Measurements from ENCODE around the gene LENG9.
"Not testable (repeated sequence)": the region's sequence is repeated elsewhere in the genome, so short reads cannot be mapped to it uniquely, and the experiment has no call there.

The LENG9 gene

GRCh38 chr19:54457773-54458647 is 5.6 kb downstream of the LENG9 start:
- no peak for DNase-seq

- DNase-seq = no peak
Measured at GRCh38 chr19:54456423-54457373, 6.9 kb downstream of the LENG9 start.

GRCh38 chr19:54455786-54456422 is 7.7 kb downstream of the LENG9 start:
- DNase-seq = no peak

DNA sequence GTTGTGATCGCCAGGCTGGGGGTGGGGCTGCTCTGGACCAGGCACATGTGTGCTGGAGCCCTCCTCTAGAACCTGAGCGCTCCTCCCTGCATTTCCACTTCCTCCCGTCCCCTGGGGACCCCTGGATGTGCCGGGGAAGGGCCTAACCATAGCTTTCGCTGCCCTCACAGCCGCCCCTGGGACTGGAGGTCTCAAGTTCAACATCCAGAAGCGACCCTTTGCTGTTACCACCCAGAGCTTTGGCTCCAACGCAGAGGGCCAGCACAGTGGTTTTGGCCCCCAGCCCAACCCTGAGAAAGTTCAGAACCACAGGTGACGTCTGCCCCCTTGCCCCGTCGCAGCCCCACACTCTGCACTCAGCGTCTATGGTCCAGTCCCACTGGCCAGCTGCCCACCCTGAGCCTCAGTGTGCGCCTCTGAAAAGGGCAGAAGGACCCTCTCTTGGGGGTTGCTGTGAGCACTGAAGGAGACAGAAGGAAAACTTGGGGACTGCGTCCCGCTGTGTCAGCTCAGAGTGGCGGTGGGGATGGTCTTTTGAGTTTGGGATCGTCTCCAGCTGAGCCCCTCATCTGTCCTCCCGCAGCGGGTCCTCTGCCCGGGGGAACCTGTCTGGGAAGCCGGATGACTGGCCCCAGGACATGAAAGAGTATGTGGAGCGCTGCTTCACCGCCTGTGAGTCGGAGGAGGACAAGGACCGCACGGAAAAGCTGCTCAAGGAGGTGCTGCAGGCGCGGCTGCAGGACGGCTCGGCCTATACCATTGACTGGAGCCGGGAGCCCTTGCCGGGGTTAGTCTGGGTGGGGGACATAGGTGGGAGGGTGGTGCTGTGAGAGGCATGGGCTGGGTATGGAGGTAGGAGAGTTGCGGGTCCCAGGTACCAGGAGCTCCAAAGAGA is 8.6 kb downstream of the LENG9 start:
- DNase-seq = no peak

GRCh38 chr19:54453921-54454780 is 9.4 kb downstream of the LENG9 start:
- DNase-seq = no peak

GRCh38 chr19:54452626-54453025 is 11.0 kb downstream of the LENG9 start:
- no peak for DNase-seq

DNA sequence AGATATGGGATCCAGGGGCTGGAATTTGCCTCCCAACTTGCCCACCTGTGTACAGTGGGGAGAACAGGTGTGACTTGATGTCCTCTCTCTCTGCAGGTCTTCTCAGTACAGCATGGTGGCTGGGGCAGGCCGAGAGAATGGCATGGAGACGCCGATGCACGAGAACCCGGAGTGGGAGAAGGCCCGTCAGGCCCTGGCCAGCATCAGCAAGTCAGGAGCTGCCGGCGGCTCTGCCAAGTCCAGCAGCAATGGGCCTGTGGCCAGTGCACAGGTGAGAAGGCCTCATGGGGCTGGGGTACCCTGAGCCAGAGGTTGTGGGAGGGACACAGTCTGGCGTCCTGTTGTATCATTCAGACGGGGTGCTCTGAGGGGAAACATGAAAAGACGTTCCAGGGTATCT is 11.6 kb downstream of the LENG9 start:
- no peak for DNase-seq

DNA sequence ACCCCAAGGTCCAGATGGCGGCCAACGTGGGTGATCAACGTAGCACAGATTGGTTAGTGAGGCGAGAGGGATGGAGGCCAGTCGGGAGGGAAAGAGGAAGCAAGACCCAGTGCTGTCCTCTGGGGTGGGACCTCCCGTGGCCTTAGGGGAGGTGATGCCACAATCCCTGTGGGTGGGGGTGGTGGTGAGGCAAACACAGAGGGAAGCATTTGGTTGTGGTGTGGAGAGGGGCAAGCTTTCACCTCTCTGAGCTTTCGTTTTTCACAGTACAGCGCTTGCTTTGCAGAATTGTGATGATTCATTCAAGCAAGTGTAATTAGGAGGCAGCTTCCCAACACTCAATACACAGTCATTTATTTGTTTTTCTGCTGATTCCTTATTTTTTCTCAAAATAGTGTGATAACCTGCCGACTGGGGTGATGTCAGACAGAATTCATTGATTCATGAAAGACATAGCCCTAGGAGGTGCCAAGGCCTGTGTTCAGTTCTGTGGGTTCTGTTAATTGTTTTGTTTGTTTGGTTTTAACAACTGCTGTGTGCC is 12.2 kb downstream of the LENG9 start:
- no peak for DNase-seq

DNA sequence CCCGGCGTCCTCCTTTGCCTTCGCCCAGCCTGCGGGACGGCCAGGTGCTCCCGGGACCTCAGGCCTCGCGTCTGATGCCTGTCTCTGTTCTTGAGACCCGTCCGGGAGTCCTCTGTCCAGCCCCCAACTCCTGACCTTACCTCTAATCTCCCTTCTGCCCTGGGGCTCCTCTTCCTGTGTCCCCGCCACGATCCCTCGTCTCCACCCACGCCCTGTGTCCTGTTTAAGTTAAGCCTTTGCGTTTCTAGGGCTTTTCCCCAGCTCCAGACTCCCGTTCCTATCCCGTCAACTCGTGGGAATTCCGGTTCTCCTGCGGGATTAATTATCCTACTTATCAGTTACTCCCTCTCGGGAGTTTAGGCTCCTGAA is 13.9 kb downstream of the LENG9 start:
- DNase-seq = no peak

DNA sequence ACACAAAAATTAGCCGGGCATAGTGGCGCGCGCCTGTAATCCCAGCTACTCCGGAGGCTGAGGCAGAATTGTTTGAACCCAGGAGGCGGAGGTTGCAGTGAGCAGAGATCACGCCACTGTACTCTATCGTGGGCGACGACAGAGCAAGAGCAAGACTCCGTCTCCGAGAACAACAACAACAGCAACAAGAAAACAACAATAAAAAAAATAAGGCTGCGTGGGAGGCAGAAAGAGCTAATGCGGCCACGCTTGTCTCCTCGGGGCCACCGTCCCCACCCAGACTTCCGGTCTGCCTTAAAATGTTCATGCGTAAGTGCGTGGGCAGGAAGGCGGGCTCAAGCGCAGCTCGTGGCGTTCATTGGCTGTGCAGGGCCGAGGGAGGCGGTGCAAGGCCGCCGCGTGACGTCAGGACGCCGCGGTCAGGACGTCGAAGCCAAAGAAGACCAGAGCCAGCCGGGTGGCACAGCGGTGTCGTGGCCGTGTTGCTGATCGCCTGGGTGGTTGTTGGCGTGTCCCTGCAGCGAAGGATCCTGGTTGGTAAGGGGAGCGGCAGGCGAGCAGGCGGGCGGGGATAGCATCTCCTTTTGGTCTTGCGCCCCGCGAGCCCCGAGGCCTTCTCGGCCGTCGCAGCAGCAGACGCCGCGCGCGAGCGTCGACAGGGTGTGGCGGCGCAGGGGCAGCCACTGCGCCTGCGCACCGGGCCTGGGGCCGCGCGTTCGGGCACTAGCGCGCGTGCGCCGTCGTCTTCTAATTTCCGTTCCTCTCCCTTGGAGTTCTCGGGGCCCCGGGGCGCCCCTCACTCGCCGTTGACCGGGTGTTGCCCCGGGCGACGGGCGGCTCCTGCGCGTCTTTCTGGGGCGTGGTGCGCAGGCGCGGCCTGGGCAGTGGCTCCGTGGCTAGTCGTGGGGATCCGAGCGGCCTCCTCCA is 14.5 kb downstream of the LENG9 start, which contains the start of gene LENG8:
LENG8 (plus strand) TSS at position 426 of the 927 bp plus-strand sequence. CDS start 2,146 bp downstream, outside the sequence.
- DNase-seq = peak; percentile 69

- DNase-seq = no peak
Measured at GRCh38 chr19:54448040-54448773, 15.4 kb downstream of the LENG9 start.

DNA sequence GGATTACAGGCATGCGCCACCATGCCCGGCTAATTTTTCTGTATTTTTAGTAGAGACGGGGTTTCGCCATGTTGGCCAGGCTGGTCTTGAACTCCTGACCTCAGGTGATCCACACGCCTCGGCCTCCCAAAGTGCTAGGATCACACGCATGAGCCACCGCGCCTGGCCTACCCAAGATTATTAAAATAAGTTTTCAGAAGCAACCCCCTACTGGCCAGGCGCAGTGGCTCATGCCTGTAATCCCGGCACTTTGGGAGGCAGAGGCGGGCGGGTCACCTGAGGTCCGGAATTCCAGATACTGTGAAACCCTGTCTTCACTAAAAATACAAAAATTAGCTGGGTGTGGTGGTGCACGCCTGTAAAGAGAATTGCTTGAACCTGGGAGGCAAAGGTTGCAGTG is 17.2 kb downstream of the LENG9 start:
- DNase-seq = not testable (repeated sequence)

DNA sequence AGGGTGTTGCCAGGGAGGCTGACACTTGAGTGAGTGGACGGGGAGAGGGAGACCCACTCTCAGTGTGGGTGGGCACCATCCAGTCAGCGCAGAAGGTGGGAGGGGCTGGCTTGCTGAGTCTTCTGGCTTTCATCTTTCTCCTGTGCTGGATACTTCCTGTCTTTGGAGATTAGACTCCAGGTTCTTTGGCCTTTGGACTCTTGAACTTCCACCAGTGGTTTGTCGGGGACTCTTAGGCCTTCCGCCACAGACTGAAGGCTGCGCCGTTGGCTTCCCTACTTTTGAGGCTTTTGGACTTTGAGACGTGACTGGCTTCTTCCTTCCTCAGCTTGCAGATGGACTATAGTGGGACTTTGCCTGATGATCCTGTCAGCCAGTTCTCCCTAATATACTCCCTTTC is 18.8 kb downstream of the LENG9 start:
- DNase-seq = no peak

DNA sequence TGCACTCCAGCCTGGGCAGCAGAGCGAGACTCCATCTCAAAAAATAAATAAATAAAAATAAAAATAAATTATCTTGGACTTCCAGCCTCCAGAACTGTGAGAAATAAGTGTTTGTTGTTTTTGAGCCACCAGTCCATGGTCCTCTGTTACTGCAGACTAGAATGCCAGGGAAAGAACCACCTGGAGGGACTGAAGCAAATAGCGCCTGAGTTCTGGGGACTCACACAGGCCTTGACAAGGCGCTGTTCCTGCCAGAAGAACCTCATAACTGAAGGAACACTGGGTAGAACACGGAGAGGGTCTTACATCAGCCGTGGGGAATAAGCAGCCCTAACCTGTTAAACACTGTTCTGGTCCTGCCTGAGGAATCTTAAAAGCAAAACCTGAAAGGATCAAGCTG is 22.9 kb downstream of the LENG9 start:
- no peak for DNase-seq

GRCh38 chr19:54439174-54439851 is 24.3 kb downstream of the LENG9 start:
- no peak for DNase-seq

GRCh38 chr19:54436628-54437252 is 26.8 kb downstream of the LENG9 start:
- DNase-seq = no peak

- DNase-seq = no peak
Measured at GRCh38 chr19:54436031-54436523, 27.5 kb downstream of the LENG9 start.
